Suprapubic skin (tissue), 4 donors: ENCODE results near the gene SND1. TPM values are rescaled to one million over a fixed set of nuclear protein-coding genes. Genes with fewer than 3 reads are reported as not detected.

Source experiments
- DNase-seq, 2 donors: peaks; one replicate each; pipeline ENCODE4 v3.0.0-alpha.2; 2019; ENCODE audit warnings: low spot score in 2 of 2
- H3K27ac ChIP-seq: fragments of 200-600 bp; sonication (generic); one replicate; pipeline ENCODE4 v1.5.1; 2019
- H3K27me3 ChIP-seq: fragments of 200-600 bp; sonication (generic); one replicate; pipeline ENCODE4 v1.5.1; 2019
- H3K36me3 ChIP-seq: fragments of 200-600 bp; sonication (generic); one replicate; pipeline ENCODE4 v1.5.1; 2019
- H3K4me1 ChIP-seq: fragments of 200-600 bp; sonication (generic); one replicate; pipeline ENCODE4 v1.5.1; 2019
- H3K4me3 ChIP-seq: fragments of 200-600 bp; sonication (generic); one replicate; pipeline ENCODE4 v1.5.1; 2019; ENCODE audit warnings: mild to moderate bottlenecking
- H3K9me3 ChIP-seq: fragments of 200-600 bp; sonication (generic); one replicate; pipeline ENCODE4 v1.5.1; 2019
- EP300 ChIP-seq: sonication (generic); formaldehyde crosslinking; IDR thresholded peaks from one replicate; pipeline ENCODE4 v1.6.1; 2017; ENCODE audit warnings: antibody characterized with exemption
- POLR2A ChIP-seq, 2 donors: fragments of 450-650 bp; IDR thresholded peaks; one replicate each; pipeline ENCODE4 v1.6.1; 2017; ENCODE audit warnings: antibody characterized with exemption in 2 of 2, mild to moderate bottlenecking in 2 of 2, moderate library complexity in 2 of 2
- POLR2AphosphoS5 ChIP-seq, 3 donors: sonication (generic); formaldehyde crosslinking; IDR thresholded peaks; one replicate each; pipeline ENCODE4 v1.6.1; 2017; ENCODE audit warnings: antibody characterized with exemption in 3 of 3
- WGBS: methylation state at CpG from one replicate; pipeline ENCODE4 v1.1.5; 2018; 5-methylcytosine and 5-hydroxymethylcytosine counted together
- total RNA-seq, 4 donors: library from RNA; depleted of rRNA; stranded (reverse); fragments of >200 nt; gene quantifications; one replicate each; pipeline ENCODE4 v1.1.0, GENCODE V29; 2016
- TF ChIP-seq, protein P1 (sequence below), 2 donors: fragments of 200-600 bp in 1 of 2; fragments of 450-650 bp in 1 of 2; sonication (generic) in 1 of 2; IDR thresholded peaks; one replicate each; pipeline ENCODE4 v1.5.1; 2016 to 2019; ENCODE audit warnings: antibody characterized with exemption in 2 of 2, mild to moderate bottlenecking in 1 of 2, moderate library complexity in 1 of 2

Gene SND1
- total RNA-seq, 4 donors from 2014 or later, result 72.2 to 99.8 (median 77.2) TPM

DNA sequence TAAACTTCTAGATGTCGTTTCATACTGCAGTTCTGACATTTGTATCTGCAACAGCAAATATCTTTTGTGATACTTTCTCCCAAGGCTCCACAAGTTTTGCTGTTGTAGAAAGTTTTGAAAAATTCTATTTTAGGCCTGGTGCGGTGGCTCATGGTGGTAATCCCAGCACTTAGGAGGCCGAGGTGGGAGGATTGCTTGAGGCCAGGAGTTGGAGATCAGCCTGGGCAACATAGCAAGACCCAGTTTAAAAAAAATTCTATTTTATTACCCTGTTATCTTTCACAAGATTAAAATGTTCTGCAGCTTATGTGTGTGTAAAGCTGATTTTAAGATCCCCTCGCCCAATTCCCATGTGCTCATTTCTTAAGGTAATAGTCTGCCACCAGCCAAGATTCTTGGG is 1.4 kb downstream of the SND1 start:
- DNase-seq, result no peak
- no peak overlapping the region for H3K4me3 ChIP-seq
- TF ChIP-seq POLR2AphosphoS5 (IDR thresholded peaks at IDR 0.05), result no peak
- no peaks in the 10 kb centered on the region for H3K9me3 ChIP-seq
- H3K27ac ChIP-seq, result no peak overlapping the region
- H3K27me3 ChIP-seq, result no peaks in the 10 kb centered on the region
- 97% methylated on average over 4 of the region's 4 CpGs for WGBS
- H3K4me1 ChIP-seq, result peaks cover 31% of the 10 kb centered on the region
- no peaks in the 10 kb centered on the region for H3K36me3 ChIP-seq

- DNase-seq, result no peak
- 70% methylated on average over 5 of the region's 5 CpGs for WGBS
- Histone ChIP-seq H3K27me3 (no peaks in the 10 kb centered on the region), H3K27ac (no peak overlapping the region), H3K9me3 (no peaks in the 10 kb centered on the region), H3K4me1 (peaks cover 31% of the 10 kb centered on the region), H3K4me3 (no peak overlapping the region), H3K36me3 (no peaks in the 10 kb centered on the region)
- TF ChIP-seq POLR2A (IDR thresholded peaks at IDR 0.05) (no peak), POLR2AphosphoS5 (IDR thresholded peaks at IDR 0.05) (no peak), EP300 (no peak)
- TF ChIP-seq, protein P1, sequence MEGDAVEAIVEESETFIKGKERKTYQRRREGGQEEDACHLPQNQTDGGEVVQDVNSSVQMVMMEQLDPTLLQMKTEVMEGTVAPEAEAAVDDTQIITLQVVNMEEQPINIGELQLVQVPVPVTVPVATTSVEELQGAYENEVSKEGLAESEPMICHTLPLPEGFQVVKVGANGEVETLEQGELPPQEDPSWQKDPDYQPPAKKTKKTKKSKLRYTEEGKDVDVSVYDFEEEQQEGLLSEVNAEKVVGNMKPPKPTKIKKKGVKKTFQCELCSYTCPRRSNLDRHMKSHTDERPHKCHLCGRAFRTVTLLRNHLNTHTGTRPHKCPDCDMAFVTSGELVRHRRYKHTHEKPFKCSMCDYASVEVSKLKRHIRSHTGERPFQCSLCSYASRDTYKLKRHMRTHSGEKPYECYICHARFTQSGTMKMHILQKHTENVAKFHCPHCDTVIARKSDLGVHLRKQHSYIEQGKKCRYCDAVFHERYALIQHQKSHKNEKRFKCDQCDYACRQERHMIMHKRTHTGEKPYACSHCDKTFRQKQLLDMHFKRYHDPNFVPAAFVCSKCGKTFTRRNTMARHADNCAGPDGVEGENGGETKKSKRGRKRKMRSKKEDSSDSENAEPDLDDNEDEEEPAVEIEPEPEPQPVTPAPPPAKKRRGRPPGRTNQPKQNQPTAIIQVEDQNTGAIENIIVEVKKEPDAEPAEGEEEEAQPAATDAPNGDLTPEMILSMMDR (IDR thresholded peaks at IDR 0.05), result no peak
Observed at GRCh38 chr7:127654404-127655394, 2.7 kb downstream of the SND1 start.

GRCh38 chr7:127655720-127656119 is 3.7 kb downstream of the SND1 start:
- H3K4me1 ChIP-seq, result peaks cover 31% of the 10 kb centered on the region
- H3K4me3 ChIP-seq, result no peak overlapping the region
- no peak overlapping the region for H3K27ac ChIP-seq
- TF ChIP-seq EP300 (no peak), POLR2A (IDR thresholded peaks at IDR 0.05) (no peak), POLR2AphosphoS5 (IDR thresholded peaks at IDR 0.05) (no peak)
- TF ChIP-seq, protein P1 (IDR thresholded peaks at IDR 0.05), result no peak
- H3K36me3 ChIP-seq, result no peaks in the 10 kb centered on the region
- no peaks in the 10 kb centered on the region for H3K27me3 ChIP-seq
- no peaks in the 10 kb centered on the region for H3K9me3 ChIP-seq
- no peak for DNase-seq
- 89% methylated on average over 2 of the region's 2 CpGs for WGBS

DNA sequence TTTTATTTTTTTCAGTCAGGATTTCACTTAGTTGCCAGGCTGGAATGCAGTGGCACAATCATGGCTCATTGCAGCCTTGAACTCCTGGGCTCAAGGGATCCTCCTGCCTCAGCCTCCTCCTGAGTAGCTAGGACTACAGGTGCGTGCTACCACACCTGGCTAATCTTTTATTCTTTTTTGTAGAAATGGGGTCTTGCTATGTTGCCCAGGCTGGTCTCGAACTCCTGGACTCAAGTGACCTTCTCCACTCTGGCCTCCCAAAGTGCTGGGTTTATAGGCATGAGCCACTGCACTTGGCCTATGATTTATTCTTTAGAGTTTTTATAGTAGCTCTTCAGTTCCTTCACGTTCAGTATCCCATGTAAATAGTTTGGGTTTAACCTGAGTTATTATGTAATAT is 5.5 kb downstream of the SND1 start:
- Histone ChIP-seq H3K9me3 (no peaks in the 10 kb centered on the region), H3K4me3 (no peak overlapping the region), H3K36me3 (no peaks in the 10 kb centered on the region), H3K27me3 (no peaks in the 10 kb centered on the region), H3K4me1 (peaks cover 22% of the 10 kb centered on the region), H3K27ac (no peak overlapping the region)
- WGBS, result 85% methylated on average over 3 of the region's 3 CpGs
- TF ChIP-seq EP300 (no peak), POLR2A (IDR thresholded peaks at IDR 0.05) (no peak), POLR2AphosphoS5 (IDR thresholded peaks at IDR 0.05) (no peak)
- TF ChIP-seq, protein P1 (IDR thresholded peaks at IDR 0.05), result no peak
- DNase-seq, result no peak

- no peaks in the 10 kb centered on the region for H3K9me3 ChIP-seq
- WGBS, result 77% methylated on average over 3 of the region's 3 CpGs
- no peak for DNase-seq
- TF ChIP-seq EP300 (no peak), POLR2AphosphoS5 (IDR thresholded peaks at IDR 0.05) (no peak), POLR2A (IDR thresholded peaks at IDR 0.05) (no peak)
- TF ChIP-seq, protein P1 (IDR thresholded peaks at IDR 0.05), result no peak
- no peak overlapping the region for H3K27ac ChIP-seq
- peaks cover 8% of the 10 kb centered on the region for H3K4me1 ChIP-seq
- no peaks in the 10 kb centered on the region for H3K27me3 ChIP-seq
- no peak overlapping the region for H3K4me3 ChIP-seq
- no peaks in the 10 kb centered on the region for H3K36me3 ChIP-seq
Observed at GRCh38 chr7:127658970-127659630, 7.1 kb downstream of the SND1 start.
